HG03439 (cell line): ENCODE data around the gene GLRX.

Experiments
- ATAC-seq: cut with Tn5 transposase; IDR thresholded peaks from one replicate; pipeline ENCODE4 v1.9.1; 2021; ENCODE audit warnings: mild to moderate bottlenecking, moderate library complexity; ENCODE audit not compliant: unreplicated experiment

The GLRX gene

GRCh38 chr5:95784514-95785302 is 37.8 kb downstream of the GLRX start:
- no peak for ATAC-seq

- ATAC-seq, result no peak
Measured at GRCh38 chr5:95783661-95784060, 38.9 kb downstream of the GLRX start.

GRCh38 chr5:95782181-95782580 is 40.3 kb downstream of the GLRX start:
- no peak for ATAC-seq

GRCh38 chr5:95781101-95781583 is 41.4 kb downstream of the GLRX start:
- ATAC-seq, result peak; percentile 87

- ATAC-seq, result no peak
Measured at GRCh38 chr5:95780597-95780996, 41.9 kb downstream of the GLRX start.

- no peak for ATAC-seq
Measured at GRCh38 chr5:95779611-95780010, 42.9 kb downstream of the GLRX start.

GRCh38 chr5:95778713-95779436 is 43.7 kb downstream of the GLRX start:
- ATAC-seq, result no peak

GRCh38 chr5:95777441-95777840 is 45.1 kb downstream of the GLRX start:
- ATAC-seq, result no peak

GRCh38 chr5:95773335-95774059 is 49.0 kb downstream of the GLRX start:
- ATAC-seq, result no peak

GRCh38 chr5:95771892-95772291 is 50.6 kb downstream of the GLRX start:
- no peak for ATAC-seq

GRCh38 chr5:95770830-95771708 is 51.5 kb downstream of the GLRX start:
- no peak for ATAC-seq

- no peak for ATAC-seq
Measured at GRCh38 chr5:95768731-95769130, 53.8 kb downstream of the GLRX start.

- ATAC-seq, result no peak
Measured at GRCh38 chr5:95763941-95764340, 58.6 kb downstream of the GLRX start.
